SK-N-SH treated with all-trans-retinoic acid at 6 μM for 48 hours (cell line): Measurements from ENCODE around the gene MRGPRX2.
A peak's percentile ranks its signal among the peaks of the same experiment; 100 is the strongest.

Experiments used
- ATAC-seq: fragments of 200-7000 bp; cut with Tn5 transposase; 3 replicates; pipeline ENCODE4 v1.9.1; 2020; ENCODE audit warnings: mild to moderate bottlenecking, moderate library complexity
- ARNTL ChIP-seq: fragments of 450-650 bp; formaldehyde crosslinking; IDR thresholded peaks from 2 replicates; pipeline ENCODE4 v1.5.0; 2020; ENCODE audit warnings: low read depth, mild to moderate bottlenecking, moderate library complexity, borderline replicate concordance
- BACH2 ChIP-seq: fragments of 250-450 bp; sonication (Bioruptor Pico); IDR thresholded peaks from 2 replicates; pipeline ENCODE4 v1.9.0; 2021; ENCODE audit warnings: mild to moderate bottlenecking, borderline replicate concordance
- CSDC2 ChIP-seq: fragments of 250-450 bp; sonication (Bioruptor Pico); IDR thresholded peaks from 2 replicates; pipeline ENCODE4 v1.5.0; 2020; ENCODE audit warnings: mild to moderate bottlenecking, moderate library complexity
- ESRRG ChIP-seq: fragments of 250-450 bp; sonication (Bioruptor Pico); IDR thresholded peaks from 2 replicates; pipeline ENCODE4 v1.6.1; 2021; ENCODE audit warnings: mild to moderate bottlenecking
- GLIS3 ChIP-seq: fragments of 250-450 bp; sonication (Bioruptor Pico); IDR thresholded peaks from 2 replicates; pipeline ENCODE4 v1.5.0; 2020; ENCODE audit warnings: mild to moderate bottlenecking, moderate library complexity
- ISL1 ChIP-seq: fragments of 250-450 bp; sonication (Bioruptor Pico); IDR thresholded peaks from 2 replicates; pipeline ENCODE4 v2.1.2; 2022; ENCODE audit warnings: mild to moderate bottlenecking, moderate library complexity
- OSR1 ChIP-seq: fragments of 250-450 bp; sonication (Bioruptor Pico); IDR thresholded peaks from 2 replicates; pipeline ENCODE4 v1.8.0; 2022; ENCODE audit warnings: moderate library complexity, mild to moderate bottlenecking, inconsistent platforms
- PPARA ChIP-seq: fragments of 250-450 bp; sonication (Bioruptor Pico); IDR thresholded peaks from 2 replicates; pipeline ENCODE4 v1.5.0; 2020; ENCODE audit warnings: mild to moderate bottlenecking, borderline replicate concordance
- TCF4 ChIP-seq: fragments of 250-450 bp; sonication (Bioruptor Pico); IDR thresholded peaks from 2 replicates; pipeline ENCODE4 v1.8.0; 2021; ENCODE audit warnings: mild to moderate bottlenecking, moderate library complexity, borderline replicate concordance
- TOX ChIP-seq: fragments of 250-450 bp; sonication (Bioruptor Pico); IDR thresholded peaks from 2 replicates; pipeline ENCODE4 v1.8.0; 2021; ENCODE audit warnings: mild to moderate bottlenecking, moderate library complexity, borderline replicate concordance
- ZFP3 ChIP-seq: fragments of 250-450 bp; sonication (Bioruptor Pico); IDR thresholded peaks from 2 replicates; pipeline ENCODE4 v1.5.0; 2020; ENCODE audit warnings: mild to moderate bottlenecking, moderate library complexity
- ZFP30 ChIP-seq: fragments of 450-650 bp; formaldehyde crosslinking; IDR thresholded peaks from 2 replicates; pipeline ENCODE4 v1.5.0; 2022; ENCODE audit warnings: mild to moderate bottlenecking, moderate library complexity
- ZNF565 ChIP-seq: fragments of 450-650 bp; formaldehyde crosslinking; conservative IDR thresholded peaks from 2 replicates; pipeline ENCODE4 v1.5.0; 2020; ENCODE audit warnings: low read depth, mild to moderate bottlenecking, moderate library complexity
- ZNF70 ChIP-seq: fragments of 450-650 bp; formaldehyde crosslinking; IDR thresholded peaks from 2 replicates; pipeline ENCODE4 v1.5.0; 2020; ENCODE audit warnings: mild to moderate bottlenecking, moderate library complexity
- ZNF8 ChIP-seq: fragments of 450-650 bp; formaldehyde crosslinking; IDR thresholded peaks from 2 replicates; pipeline ENCODE4 v1.5.0; 2020; ENCODE audit warnings: mild to moderate bottlenecking, moderate library complexity
- TF ChIP-seq, protein P1 (sequence below): fragments of 250-450 bp; sonication (Bioruptor Pico); IDR thresholded peaks from 2 replicates; pipeline ENCODE4 v1.5.1; 2020; ENCODE audit warnings: low read depth, mild to moderate bottlenecking, moderate library complexity
- TF ChIP-seq, protein P2 (sequence below): fragments of 250-450 bp; sonication (Bioruptor Pico); IDR thresholded peaks from 2 replicates; pipeline ENCODE4 v1.5.0; 2020; ENCODE audit warnings: mild to moderate bottlenecking, moderate library complexity
- TF ChIP-seq, protein P3 (sequence below): fragments of 250-450 bp; sonication (Bioruptor Pico); IDR thresholded peaks from 2 replicates; pipeline ENCODE4 v1.5.1; 2021; ENCODE audit warnings: mild to moderate bottlenecking, moderate library complexity
- TF ChIP-seq, protein P4 (sequence below): fragments of 250-450 bp; sonication (Bioruptor Pico); IDR thresholded peaks from 2 replicates; pipeline ENCODE4 v1.8.0; 2021; ENCODE audit warnings: low read depth, mild to moderate bottlenecking, moderate library complexity, borderline replicate concordance
- TF ChIP-seq, protein P5 (sequence below): fragments of 250-450 bp; sonication (Bioruptor Pico); IDR thresholded peaks from 2 replicates; pipeline ENCODE4 v1.8.0; 2020; ENCODE audit warnings: mild to moderate bottlenecking, moderate library complexity, borderline replicate concordance

The MRGPRX2 gene

DNA sequence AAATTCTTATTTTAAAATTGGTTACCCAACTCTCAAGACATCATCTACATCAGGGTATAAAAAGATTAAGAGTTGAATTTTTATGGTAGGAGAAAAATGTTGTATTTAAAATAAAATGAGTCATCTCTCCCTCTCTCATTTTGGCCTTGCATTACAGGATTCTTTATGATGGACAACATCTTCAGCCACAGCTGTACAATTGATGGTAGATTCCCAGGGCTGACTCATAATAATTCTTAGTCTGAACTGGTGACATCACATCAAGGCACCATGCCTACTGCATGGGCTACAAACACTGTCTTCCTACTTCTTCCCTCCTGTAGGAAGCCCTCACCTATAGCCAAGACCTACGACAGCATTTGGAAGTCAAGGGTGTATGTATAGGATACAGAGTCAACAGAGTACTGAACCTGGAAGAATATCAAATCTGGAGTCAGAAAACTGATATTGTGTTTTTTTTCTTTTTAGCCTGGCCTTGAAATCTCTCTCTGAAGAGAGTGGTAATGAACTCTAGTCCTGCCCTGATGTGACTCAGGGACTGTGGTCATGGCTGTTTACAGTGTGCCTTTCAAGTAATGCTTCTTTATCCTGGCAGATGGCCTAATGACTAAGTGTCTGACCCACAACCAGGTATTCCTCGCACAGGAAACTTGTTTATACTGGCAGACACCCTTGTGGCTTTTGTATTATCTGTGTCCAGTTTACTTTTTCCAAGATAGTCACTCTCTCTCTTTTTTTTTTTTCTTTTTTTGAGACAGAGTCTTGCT is 32.5 kb downstream of the MRGPRX2 start:
- no peak for TF ChIP-seq ZNF70 (CRISPR knock-in tag)
- TF ChIP-seq, protein P1, sequence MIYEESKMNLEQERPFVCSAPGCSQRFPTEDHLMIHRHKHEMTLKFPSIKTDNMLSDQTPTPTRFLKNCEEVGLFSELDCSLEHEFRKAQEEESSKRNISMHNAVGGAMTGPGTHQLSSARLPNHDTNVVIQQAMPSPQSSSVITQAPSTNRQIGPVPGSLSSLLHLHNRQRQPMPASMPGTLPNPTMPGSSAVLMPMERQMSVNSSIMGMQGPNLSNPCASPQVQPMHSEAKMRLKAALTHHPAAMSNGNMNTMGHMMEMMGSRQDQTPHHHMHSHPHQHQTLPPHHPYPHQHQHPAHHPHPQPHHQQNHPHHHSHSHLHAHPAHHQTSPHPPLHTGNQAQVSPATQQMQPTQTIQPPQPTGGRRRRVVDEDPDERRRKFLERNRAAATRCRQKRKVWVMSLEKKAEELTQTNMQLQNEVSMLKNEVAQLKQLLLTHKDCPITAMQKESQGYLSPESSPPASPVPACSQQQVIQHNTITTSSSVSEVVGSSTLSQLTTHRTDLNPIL (CRISPR knock-in tag) = no peak
- TF ChIP-seq, protein P2, sequence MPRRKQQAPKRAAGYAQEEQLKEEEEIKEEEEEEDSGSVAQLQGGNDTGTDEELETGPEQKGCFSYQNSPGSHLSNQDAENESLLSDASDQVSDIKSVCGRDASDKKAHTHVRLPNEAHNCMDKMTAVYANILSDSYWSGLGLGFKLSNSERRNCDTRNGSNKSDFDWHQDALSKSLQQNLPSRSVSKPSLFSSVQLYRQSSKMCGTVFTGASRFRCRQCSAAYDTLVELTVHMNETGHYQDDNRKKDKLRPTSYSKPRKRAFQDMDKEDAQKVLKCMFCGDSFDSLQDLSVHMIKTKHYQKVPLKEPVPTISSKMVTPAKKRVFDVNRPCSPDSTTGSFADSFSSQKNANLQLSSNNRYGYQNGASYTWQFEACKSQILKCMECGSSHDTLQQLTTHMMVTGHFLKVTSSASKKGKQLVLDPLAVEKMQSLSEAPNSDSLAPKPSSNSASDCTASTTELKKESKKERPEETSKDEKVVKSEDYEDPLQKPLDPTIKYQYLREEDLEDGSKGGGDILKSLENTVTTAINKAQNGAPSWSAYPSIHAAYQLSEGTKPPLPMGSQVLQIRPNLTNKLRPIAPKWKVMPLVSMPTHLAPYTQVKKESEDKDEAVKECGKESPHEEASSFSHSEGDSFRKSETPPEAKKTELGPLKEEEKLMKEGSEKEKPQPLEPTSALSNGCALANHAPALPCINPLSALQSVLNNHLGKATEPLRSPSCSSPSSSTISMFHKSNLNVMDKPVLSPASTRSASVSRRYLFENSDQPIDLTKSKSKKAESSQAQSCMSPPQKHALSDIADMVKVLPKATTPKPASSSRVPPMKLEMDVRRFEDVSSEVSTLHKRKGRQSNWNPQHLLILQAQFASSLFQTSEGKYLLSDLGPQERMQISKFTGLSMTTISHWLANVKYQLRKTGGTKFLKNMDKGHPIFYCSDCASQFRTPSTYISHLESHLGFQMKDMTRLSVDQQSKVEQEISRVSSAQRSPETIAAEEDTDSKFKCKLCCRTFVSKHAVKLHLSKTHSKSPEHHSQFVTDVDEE (CRISPR knock-in tag) = no peak
- no peak for TF ChIP-seq ARNTL (CRISPR knock-in tag)
- TF ChIP-seq, protein P3, sequence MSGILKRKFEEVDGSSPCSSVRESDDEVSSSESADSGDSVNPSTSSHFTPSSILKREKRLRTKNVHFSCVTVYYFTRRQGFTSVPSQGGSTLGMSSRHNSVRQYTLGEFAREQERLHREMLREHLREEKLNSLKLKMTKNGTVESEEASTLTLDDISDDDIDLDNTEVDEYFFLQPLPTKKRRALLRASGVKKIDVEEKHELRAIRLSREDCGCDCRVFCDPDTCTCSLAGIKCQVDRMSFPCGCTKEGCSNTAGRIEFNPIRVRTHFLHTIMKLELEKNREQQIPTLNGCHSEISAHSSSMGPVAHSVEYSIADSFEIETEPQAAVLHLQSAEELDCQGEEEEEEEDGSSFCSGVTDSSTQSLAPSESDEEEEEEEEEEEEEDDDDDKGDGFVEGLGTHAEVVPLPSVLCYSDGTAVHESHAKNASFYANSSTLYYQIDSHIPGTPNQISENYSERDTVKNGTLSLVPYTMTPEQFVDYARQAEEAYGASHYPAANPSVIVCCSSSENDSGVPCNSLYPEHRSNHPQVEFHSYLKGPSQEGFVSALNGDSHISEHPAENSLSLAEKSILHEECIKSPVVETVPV (CRISPR knock-in tag) = no peak
- no peak for TF ChIP-seq OSR1 (CRISPR knock-in tag)
- TF ChIP-seq CSDC2 (CRISPR knock-in tag) = no peak
- TF ChIP-seq GLIS3 (CRISPR knock-in tag) = no peak
- no peak for TF ChIP-seq TCF4 (CRISPR knock-in tag)
- no peak for TF ChIP-seq PPARA
- no peak for TF ChIP-seq BACH2 (CRISPR knock-in tag)
- TF ChIP-seq TOX (CRISPR knock-in tag) = no peak
- TF ChIP-seq, protein P4, sequence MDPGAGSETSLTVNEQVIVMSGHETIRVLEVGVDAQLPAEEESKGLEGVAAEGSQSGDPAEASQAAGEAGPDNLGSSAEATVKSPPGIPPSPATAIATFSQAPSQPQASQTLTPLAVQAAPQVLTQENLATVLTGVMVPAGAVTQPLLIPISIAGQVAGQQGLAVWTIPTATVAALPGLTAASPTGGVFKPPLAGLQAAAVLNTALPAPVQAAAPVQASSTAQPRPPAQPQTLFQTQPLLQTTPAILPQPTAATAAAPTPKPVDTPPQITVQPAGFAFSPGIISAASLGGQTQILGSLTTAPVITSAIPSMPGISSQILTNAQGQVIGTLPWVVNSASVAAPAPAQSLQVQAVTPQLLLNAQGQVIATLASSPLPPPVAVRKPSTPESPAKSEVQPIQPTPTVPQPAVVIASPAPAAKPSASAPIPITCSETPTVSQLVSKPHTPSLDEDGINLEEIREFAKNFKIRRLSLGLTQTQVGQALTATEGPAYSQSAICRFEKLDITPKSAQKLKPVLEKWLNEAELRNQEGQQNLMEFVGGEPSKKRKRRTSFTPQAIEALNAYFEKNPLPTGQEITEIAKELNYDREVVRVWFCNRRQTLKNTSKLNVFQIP (CRISPR knock-in tag) = no peak
- no peak for TF ChIP-seq ESRRG (CRISPR knock-in tag)
- ATAC-seq = no peak

DNA sequence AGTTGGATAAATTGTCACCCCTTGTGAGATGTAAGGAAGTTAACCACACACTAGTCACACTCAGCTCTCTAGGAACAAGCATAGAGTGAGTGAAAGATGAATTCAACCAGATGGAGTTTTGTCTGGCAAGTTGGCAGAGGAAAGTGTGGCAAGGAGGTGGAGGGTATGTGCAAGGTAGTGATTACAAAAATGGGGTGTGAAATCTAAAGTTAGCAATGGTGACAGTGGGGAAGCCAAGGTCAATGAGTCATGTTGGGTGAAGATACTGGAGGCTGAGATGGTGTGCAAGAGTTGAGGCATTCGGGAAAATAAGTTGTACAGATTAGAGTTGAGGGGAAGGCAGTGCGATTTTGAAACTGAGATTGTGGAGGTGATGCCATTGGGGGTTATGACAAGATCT is 33.7 kb downstream of the MRGPRX2 start:
- ATAC-seq = no peak
- TF ChIP-seq PPARA = no peak
- TF ChIP-seq TOX (CRISPR knock-in tag) = no peak
- no peak for TF ChIP-seq ZNF8 (CRISPR knock-in tag)
- no peak for TF ChIP-seq BACH2 (CRISPR knock-in tag)

DNA sequence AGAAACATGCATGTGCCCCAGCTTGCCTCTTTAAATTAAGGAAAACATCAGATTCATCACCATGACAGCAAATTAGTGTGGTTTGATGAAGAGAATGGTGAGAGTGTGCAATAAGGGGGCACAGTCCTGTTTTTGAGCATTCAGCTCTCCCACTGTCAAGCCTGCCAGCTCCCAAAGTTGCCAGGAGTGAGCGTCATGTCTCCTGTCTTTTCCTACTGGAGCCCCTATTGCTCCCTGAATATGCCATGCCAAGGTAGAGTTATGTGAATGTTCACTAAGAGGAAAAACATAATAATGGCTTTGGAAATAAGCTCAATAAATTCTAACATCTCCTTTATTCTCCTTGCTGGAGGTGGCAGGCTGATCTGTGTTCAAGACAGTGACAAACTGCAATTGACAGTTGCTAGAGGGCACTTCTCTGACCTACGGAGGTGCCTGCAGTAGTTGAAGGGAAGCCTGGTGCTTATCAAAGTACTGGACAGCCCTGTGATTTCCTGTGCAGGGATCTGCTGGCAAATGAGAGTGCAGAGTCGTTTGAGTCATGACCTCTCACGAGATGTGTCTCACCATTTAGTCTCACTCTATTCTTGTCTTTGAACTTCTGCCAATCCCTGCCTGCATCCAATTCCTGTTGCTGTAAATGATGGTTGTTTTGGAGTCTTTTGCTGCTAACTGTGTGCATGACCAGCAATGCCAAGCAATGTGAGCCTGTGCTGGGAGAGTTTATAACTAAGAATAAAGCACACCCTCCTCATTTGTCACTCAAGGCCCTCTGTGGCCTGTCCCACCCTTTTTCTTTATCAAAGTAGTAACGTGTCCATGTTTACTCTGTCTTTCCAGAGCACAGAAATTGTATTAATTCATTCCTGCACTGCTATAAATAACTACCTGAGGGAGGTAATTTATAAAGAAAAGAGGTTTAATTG is 34.8 kb downstream of the MRGPRX2 start:
- TF ChIP-seq PPARA (no peak), GLIS3 (CRISPR knock-in tag) (no peak), ZNF565 (CRISPR knock-in tag) (no peak), ISL1 (CRISPR knock-in tag) (no peak), BACH2 (CRISPR knock-in tag) (no peak), ZFP30 (CRISPR knock-in tag) (no peak), CSDC2 (CRISPR knock-in tag) (no peak), TOX (CRISPR knock-in tag) (no peak), ESRRG (CRISPR knock-in tag) (no peak), ARNTL (CRISPR knock-in tag) (no peak), OSR1 (CRISPR knock-in tag) (no peak), ZNF8 (CRISPR knock-in tag) (no peak), TCF4 (CRISPR knock-in tag) (no peak), ZFP3 (no peak), ZNF70 (CRISPR knock-in tag) (no peak)
- TF ChIP-seq, protein P4 (CRISPR knock-in tag) = no peak
- TF ChIP-seq, protein P5, sequence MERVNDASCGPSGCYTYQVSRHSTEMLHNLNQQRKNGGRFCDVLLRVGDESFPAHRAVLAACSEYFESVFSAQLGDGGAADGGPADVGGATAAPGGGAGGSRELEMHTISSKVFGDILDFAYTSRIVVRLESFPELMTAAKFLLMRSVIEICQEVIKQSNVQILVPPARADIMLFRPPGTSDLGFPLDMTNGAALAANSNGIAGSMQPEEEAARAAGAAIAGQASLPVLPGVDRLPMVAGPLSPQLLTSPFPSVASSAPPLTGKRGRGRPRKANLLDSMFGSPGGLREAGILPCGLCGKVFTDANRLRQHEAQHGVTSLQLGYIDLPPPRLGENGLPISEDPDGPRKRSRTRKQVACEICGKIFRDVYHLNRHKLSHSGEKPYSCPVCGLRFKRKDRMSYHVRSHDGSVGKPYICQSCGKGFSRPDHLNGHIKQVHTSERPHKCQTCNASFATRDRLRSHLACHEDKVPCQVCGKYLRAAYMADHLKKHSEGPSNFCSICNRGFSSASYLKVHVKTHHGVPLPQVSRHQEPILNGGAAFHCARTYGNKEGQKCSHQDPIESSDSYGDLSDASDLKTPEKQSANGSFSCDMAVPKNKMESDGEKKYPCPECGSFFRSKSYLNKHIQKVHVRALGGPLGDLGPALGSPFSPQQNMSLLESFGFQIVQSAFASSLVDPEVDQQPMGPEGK (CRISPR knock-in tag) = no peak
- peak; percentile 41; the same call in 1 of the 3 replicates for ATAC-seq
